Endothelial cell of umbilical vein (primary cell): ENCODE results near the gene FAM241B. TPM values are rescaled to one million over a fixed set of nuclear protein-coding genes. Genes with fewer than 3 reads are reported as not detected.

ENCODE experiments used
- BruUV-seq: library from RNA; stranded (reverse); fragments of 400-500 nt; replicated peaks from 2 replicates; lab custom pipeline; 2021; lab: Mats Ljungman, UMichigan
- CTCF ChIA-PET: fragments of 300-600, 350-600 bp; sonication (Branson Sonifier 250); formaldehyde crosslinking; loops from one replicate; lab custom pipeline; 2021; ENCODE audit warnings: antibody characterized with exemption, inconsistent platforms; lab: Charles Lee
- POLR2A ChIA-PET: fragments of 300-600, 350-600 bp; sonication (Branson Sonifier 250); formaldehyde crosslinking; loops from one replicate; lab custom pipeline; 2021; ENCODE audit warnings: antibody characterized with exemption, inconsistent platforms; lab: Charles Lee
- DNase-seq: peaks from one replicate; pipeline ENCODE4 v3.0.0-alpha.2; 2011; ENCODE audit warnings: low read depth, low spot score
- FAIRE-seq: peaks from 2 replicates; lab custom pipeline; 2011; peaks lifted over from hg19 to GRCh38; lab: Jason Lieb, UNC
- H2AFZ ChIP-seq: 2 replicates; pipeline ENCODE4 v1.6.0; 2012; ENCODE audit warnings: low read depth, low read length, control low read depth, inconsistent platforms
- H3K27ac ChIP-seq: 2 replicates; pipeline ENCODE4 v1.5.1; 2011; ENCODE audit warnings: low read depth, mild to moderate bottlenecking, control low read depth, low read length, moderate library complexity; ENCODE audit not compliant: insufficient read depth
- H3K27me3 ChIP-seq, 2 experiments: 2 replicates each; pipeline versions ENCODE4 v1.6.0 to v1.6.1; 2011; ENCODE audit warnings: low read length in 2 of 2, mixed read lengths in 1 of 2; ENCODE audit not compliant: control insufficient read depth in 2 of 2, insufficient read depth in 2 of 2
- H3K36me3 ChIP-seq, 2 experiments: 2 replicates in 1 of 2; 3 replicates in 1 of 2; pipeline ENCODE4 v1.5.1; 2011; ENCODE audit warnings: low read length in 2 of 2, mild to moderate bottlenecking in 1 of 2, moderate library complexity in 1 of 2; ENCODE audit not compliant: control insufficient read depth in 2 of 2, insufficient read depth in 2 of 2; ENCODE audit errors: extremely low read depth in 1 of 2
- H3K4me1 ChIP-seq: 3 replicates; pipeline ENCODE4 v1.5.1; 2011; ENCODE audit warnings: mild to moderate bottlenecking, low read length; ENCODE audit not compliant: control insufficient read depth, insufficient read depth; ENCODE audit errors: extremely low read depth
- H3K4me2 ChIP-seq: 2 replicates; pipeline ENCODE4 v1.6.1; 2011; ENCODE audit warnings: low read length, control low read depth, mixed read lengths; ENCODE audit not compliant: insufficient read depth
- H3K4me3 ChIP-seq, 3 experiments: fragments of 200-600 bp in 1 of 3; sonication (generic), shearing (Covaris generic) in 1 of 3; replicated peaks in 1 of 3; 2 replicates each; pipeline ENCODE4 v1.5.1; 2011 to 2016; ENCODE audit warnings: control low read depth in 3 of 3, low read length in 3 of 3, mild to moderate bottlenecking in 2 of 3, inconsistent platforms in 1 of 3, low read depth in 1 of 3, moderate library complexity in 1 of 3; ENCODE audit not compliant: insufficient read depth in 1 of 3
- H3K79me2 ChIP-seq: 2 replicates; pipeline ENCODE4 v1.6.0; 2012; ENCODE audit warnings: low read length, inconsistent platforms; ENCODE audit not compliant: control insufficient read depth, insufficient read depth
- H3K9ac ChIP-seq: replicated peaks from 2 replicates; pipeline ENCODE3; 2011; ENCODE audit warnings: low read length, control low read depth; ENCODE audit not compliant: insufficient read depth; ENCODE audit errors: extremely low read depth
- H3K9me1 ChIP-seq: replicated peaks from 3 replicates; pipeline ENCODE4 v1.6.0; 2011; ENCODE audit warnings: mild to moderate bottlenecking, low read length; ENCODE audit not compliant: control insufficient read depth, insufficient read depth; ENCODE audit errors: extremely low read depth
- H3K9me3 ChIP-seq: replicated peaks from 2 replicates; pipeline ENCODE4 v1.5.1; 2012; ENCODE audit warnings: low read length, inconsistent platforms; ENCODE audit not compliant: control insufficient read depth, insufficient read depth
- H4K20me1 ChIP-seq: replicated peaks from 2 replicates; pipeline ENCODE3; 2011; ENCODE audit warnings: mild to moderate bottlenecking, low read length; ENCODE audit not compliant: control insufficient read depth, insufficient read depth; ENCODE audit errors: extremely low read depth
- CTCF ChIP-seq, 2 donors: IDR thresholded peaks; 1 replicate in 1 of 2; 2 replicates in 1 of 2; pipeline ENCODE4 v1.5.1; 2011; ENCODE audit warnings: low read length in 2 of 2, mild to moderate bottlenecking in 2 of 2, moderate library complexity in 2 of 2, control low read depth in 1 of 2, inconsistent platforms in 1 of 2, low read depth in 1 of 2; ENCODE audit not compliant: insufficient read depth in 1 of 2; ENCODE audit errors: extremely low read depth in 1 of 2
- EZH2 ChIP-seq: IDR thresholded peaks from 2 replicates; pipeline ENCODE4 v1.6.1; 2012; ENCODE audit warnings: borderline replicate concordance, low read depth, mild to moderate bottlenecking, moderate library complexity, low read length, inconsistent platforms; ENCODE audit not compliant: severe bottlenecking
- FOS ChIP-seq: IDR thresholded peaks from 2 replicates; pipeline ENCODE4 v1.6.1; 2011; ENCODE audit warnings: mild to moderate bottlenecking, low read length, moderate library complexity, borderline replicate concordance; ENCODE audit not compliant: insufficient read depth
- GATA2 ChIP-seq: IDR thresholded peaks from 2 replicates; pipeline ENCODE4 v1.7.0; 2011; ENCODE audit warnings: low read depth, mild to moderate bottlenecking, moderate library complexity, mixed read lengths, low read length; ENCODE audit not compliant: insufficient read length, insufficient read depth
- JUN ChIP-seq: IDR thresholded peaks from 2 replicates; pipeline ENCODE4 v1.6.1; 2011; ENCODE audit warnings: borderline replicate concordance, low read depth; ENCODE audit not compliant: insufficient read length, insufficient read depth
- MAX ChIP-seq: IDR thresholded peaks from 2 replicates; pipeline ENCODE4 v1.6.1; 2011; ENCODE audit not compliant: insufficient read depth, insufficient read length
- MYC ChIP-seq: IDR thresholded peaks from one replicate; pipeline ENCODE4 v1.6.1; 2011; ENCODE audit warnings: mild to moderate bottlenecking, low read depth, low read length
- POLR2A ChIP-seq: IDR thresholded peaks from 2 replicates; pipeline ENCODE4 v1.6.1; 2012; ENCODE audit warnings: low read depth, mild to moderate bottlenecking, control low read depth, low read length
- POLR2AphosphoS5 ChIP-seq: IDR thresholded peaks from 2 replicates; pipeline ENCODE4 v1.6.1; 2012; ENCODE audit warnings: low read depth, mild to moderate bottlenecking, control low read depth, low read length, moderate library complexity; ENCODE audit not compliant: insufficient read depth
- dilution Hi-C: fragments of 300-500 bp; cut with MboI; formaldehyde crosslinking; loops from one replicate; pipeline ENCODE4 v1.15.0; 2019; ENCODE audit warnings: low sequenced_read_pairs; ENCODE audit not compliant: extremely low pct_ligation_motif_present
- intact Hi-C: fragments of 100-400 bp; cut with micrococcal nuclease; formaldehyde crosslinking; loops from one replicate; pipeline ENCODE4 v1.10.0; 2022
- polyA plus RNA-seq, 4 experiments: library from polyadenylated mRNA; depleted of rRNA in 3 of 4; stranded (reverse) in 3 of 4; unstranded in 1 of 4; fragments of >200 nt; gene quantifications; 2 replicates each; pipeline versions ENCODE4 v1.2.1 to v1.2.3, GENCODE V29; 2011 to 2012; ENCODE audit warnings: missing spikeins in 1 of 4
- total RNA-seq: library from RNA; stranded (reverse); gene quantifications from 2 replicates; pipeline ENCODE4 v1.2.3, GENCODE V29; 2021

The FAM241B gene
- total and polyA plus RNA-seq, 2 donors (not counting 3 experiments of a cell fraction or from before 2014, with no cell fraction given), result 0.23 TPM; not detected in 1

GRCh38 chr10:69580435-69580834 lies 49.6 kb upstream of the FAM241B start:
- BruUV-seq, result no TSS peak
- Histone ChIP-seq H3K4me1 (no peaks in the 10 kb centered on the region), H3K27me3 (peaks cover 40 to 64% of the 10 kb centered on the region in 2 experiments), H3K4me3 (no peak overlapping the region), H3K9ac (no peak overlapping the region), H3K9me3 (no peaks in the 10 kb centered on the region), H3K4me2 (no peak overlapping the region), H3K79me2 (no peaks in the 10 kb centered on the region), H2AFZ (no peak overlapping the region), H3K27ac (no peak overlapping the region), H3K36me3 (no peaks in the 10 kb centered on the region), H4K20me1 (no peaks in the 10 kb centered on the region), H3K9me1 (no peaks in the 10 kb centered on the region)
- ChIA-PET POLR2A (no interaction called here), CTCF (no interaction called here)
- DNase-seq, result no peak
- no peak for FAIRE-seq
- TF ChIP-seq FOS, result no peak
- TF ChIP-seq POLR2AphosphoS5, result no peak
- TF ChIP-seq POLR2A, result no peak
- TF ChIP-seq MYC, result no peak
- no peak for TF ChIP-seq JUN
- no peak for TF ChIP-seq GATA2
- no peak for TF ChIP-seq EZH2
- TF ChIP-seq MAX, result no peak
- TF ChIP-seq CTCF (IDR thresholded peaks at IDR 0.05; ENCODE audit: extremely low read depth in 1 of 2, insufficient read depth in 1 of 2, low read depth in 1 of 2, low read length in 2 of 2), result no peak
- intact Hi-C loops, result no loop called here
- dilution Hi-C loops, result no loop called here
